HG03139 (cell line): ENCODE measurements around the gene DOCK9.

ENCODE experiments used
- ATAC-seq: cut with Tn5 transposase; IDR thresholded peaks from one replicate; pipeline ENCODE4 v1.9.1; 2021; ENCODE audit not compliant: unreplicated experiment

The DOCK9 gene

GRCh38 chr13:98997738-98998641, 20.1 kb upstream of the DOCK9 start:
- ATAC-seq, result no peak

GRCh38 chr13:98997011-98997730, 19.3 kb upstream of the DOCK9 start:
- ATAC-seq, result no peak

- ATAC-seq, result no peak
These were observed 18.2 kb upstream of the DOCK9 start for GRCh38 chr13:98996046-98996445.

GRCh38 chr13:98994896-98995295, 17.0 kb upstream of the DOCK9 start:
- ATAC-seq, result no peak

- ATAC-seq, result no peak
These were observed 16.2 kb upstream of the DOCK9 start for GRCh38 chr13:98994080-98994479.

- no peak for ATAC-seq
These were observed 14.5 kb upstream of the DOCK9 start for GRCh38 chr13:98992355-98992754.

- ATAC-seq, result no peak
These were observed 12.8 kb upstream of the DOCK9 start for GRCh38 chr13:98990701-98991100.

GRCh38 chr13:98989469-98990235, 11.8 kb upstream of the DOCK9 start:
- no peak for ATAC-seq

- ATAC-seq, result no peak
These were observed 10.9 kb upstream of the DOCK9 start for GRCh38 chr13:98988780-98989179.

GRCh38 chr13:98988277-98988676, 10.4 kb upstream of the DOCK9 start:
- no peak for ATAC-seq

- no peak for ATAC-seq
These were observed 9.4 kb upstream of the DOCK9 start for GRCh38 chr13:98987275-98987674.

GRCh38 chr13:98986226-98986846, 8.5 kb upstream of the DOCK9 start:
- no peak for ATAC-seq

- ATAC-seq, result no peak
These were observed 7.7 kb upstream of the DOCK9 start for GRCh38 chr13:98985591-98985990.

- no peak for ATAC-seq
These were observed 7.1 kb upstream of the DOCK9 start for GRCh38 chr13:98984983-98985382.

GRCh38 chr13:98984118-98984517, 6.3 kb upstream of the DOCK9 start:
- no peak for ATAC-seq

- ATAC-seq, result no peak
These were observed 5.3 kb upstream of the DOCK9 start for GRCh38 chr13:98983182-98983581.

- ATAC-seq, result no peak
These were observed 3.7 kb upstream of the DOCK9 start for GRCh38 chr13:98981369-98982080.

- no peak for ATAC-seq
These were observed 1.3 kb upstream of the DOCK9 start for GRCh38 chr13:98979012-98979660.

- ATAC-seq, result no peak
These were observed 416 bp upstream of the DOCK9 start for GRCh38 chr13:98978280-98978679.

GRCh38 chr13:98976941-98977340, 923 bp downstream of the DOCK9 start:
- no peak for ATAC-seq
